ENCODE data around the gene PTCH1. TPM values are rescaled to one million over a fixed set of nuclear protein-coding genes. Genes with fewer than 3 reads are reported as not detected.

Gene PTCH1
- total and polyA plus RNA-seq, 2 experiments from 2014 or later: 21.4 to 34.1 TPM

DNA sequence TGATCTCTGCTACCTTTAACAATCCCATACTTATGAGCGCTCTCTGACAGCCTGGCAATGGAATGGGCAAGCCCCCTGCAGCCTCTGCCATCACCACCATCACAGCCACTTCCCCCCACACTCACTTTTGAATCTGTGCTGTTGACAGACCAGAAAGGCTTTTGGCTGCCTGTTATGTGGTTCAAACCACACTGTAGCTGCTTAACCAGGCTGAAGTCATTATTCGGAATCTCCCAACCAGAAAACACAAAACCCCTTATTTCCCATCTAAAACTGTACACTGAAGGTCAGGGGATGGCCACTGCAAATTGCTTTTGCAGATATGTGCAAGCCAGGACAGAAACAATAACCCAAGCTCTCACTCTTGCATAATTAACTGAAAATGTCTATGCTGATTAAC is 35.8 kb downstream of the PTCH1 start:
- Mint-ChIP-seq H3K4me3 (peak overlapping the region; percentile 7; the same call in 1 of the 3 replicates), H3K9me3 (no peaks in the 10 kb centered on the region), H3K4me1 (peaks cover 73% of the 10 kb centered on the region), H3K36me3 (ENCODE audit: low read depth) (peaks cover 30% of the 10 kb centered on the region; the same call in 2 of the 3 replicates), H3K27me3 (ENCODE audit: insufficient read depth, low read depth, poor library complexity) (no peaks in the 10 kb centered on the region), H3K27ac (peak overlapping the region; percentile 25; the same call in 1 of the 2 replicates)
- Histone ChIP-seq H3K4me3 (0 out of 2 replicates have a peak overlapping the region, but pooled peaks have one; percentile 5), H2AFZ (no peak overlapping the region), H3K4me1 (ENCODE audit: insufficient read depth) (peaks cover 40% of the 10 kb centered on the region), H3K9me2 (ENCODE audit: insufficient read depth) (no peaks in the 10 kb centered on the region), H3F3A (replicated peaks; ENCODE audit: low read depth) (0 out of 2 replicates have a peak, but pooled peaks cover 3% of the 10 kb centered on the region), H3K36me3 (ENCODE audit: insufficient read depth) (peaks cover 36% of the 10 kb centered on the region), H3K27me3 (ENCODE audit: insufficient read depth) (no peaks in the 10 kb centered on the region), H3K27ac (ENCODE audit: low read depth) (no peak overlapping the region), H4K20me1 (replicated peaks; ENCODE audit: insufficient read depth) (peaks cover 21% of the 10 kb centered on the region), H3K79me2 (replicated peaks; ENCODE audit: insufficient read depth) (peaks cover 49% of the 10 kb centered on the region), H3K4me2 (peak overlapping the region; percentile 17)
- TF ChIP-seq ZNF331 (CRISPR knock-in tag; IDR thresholded peaks at IDR 0.05; ENCODE audit: low read depth) (no peak), CTCF (conservative IDR thresholded peaks at IDR 0.05; ENCODE audit: low read depth in 2 of 2) (no peak), REST (IDR thresholded peaks at IDR 0.05; ENCODE audit: unreplicated experiment) (no peak), ZNF114 (CRISPR knock-in tag; IDR thresholded peaks at IDR 0.05) (no peak), STAT1 (IDR thresholded peaks at IDR 0.05; ENCODE audit: unreplicated experiment) (no peak)
- DNase-seq (ENCODE audit: low spot score) (no peak), ATAC-seq (no peak)

DNA sequence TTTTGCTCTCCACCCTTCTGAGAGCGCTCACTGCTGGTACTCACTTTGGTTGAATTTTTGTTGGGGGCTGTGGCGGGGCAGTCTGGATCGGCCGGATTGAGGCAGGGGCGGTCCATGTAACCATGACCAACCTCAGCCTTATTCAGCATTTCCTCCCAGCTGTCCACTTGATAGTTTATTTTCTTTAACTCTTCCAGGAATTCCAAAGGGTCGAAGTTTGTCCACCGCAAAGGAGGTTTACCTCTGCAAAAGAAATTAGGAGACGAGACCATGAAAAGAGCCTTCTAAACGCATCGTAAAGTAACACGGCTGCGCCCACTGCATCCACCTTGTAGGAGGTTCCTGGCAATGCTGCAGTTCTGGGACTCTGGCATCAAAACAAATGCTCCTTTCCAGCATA is 36.4 kb downstream of the PTCH1 start:
- H3K4me1 ChIP-seq (ENCODE audit: insufficient read depth): peaks cover 40% of the 10 kb centered on the region

More for the DNA sequence above, 36.4 kb downstream of the PTCH1 start:
- Histone ChIP-seq H2AFZ (no peak overlapping the region), H3K4me2 (no peak overlapping the region), H3K4me3 (no peak overlapping the region), H3K36me3 (ENCODE audit: insufficient read depth) (peaks cover 42% of the 10 kb centered on the region), H3K79me2 (replicated peaks; ENCODE audit: insufficient read depth) (peaks cover 43% of the 10 kb centered on the region), H3F3A (replicated peaks; ENCODE audit: low read depth) (0 out of 2 replicates have a peak, but pooled peaks cover 3% of the 10 kb centered on the region), H3K27ac (ENCODE audit: low read depth) (peak overlapping the region; percentile 61; the same call in 1 of the 2 replicates), H3K9me2 (ENCODE audit: insufficient read depth) (no peaks in the 10 kb centered on the region), H4K20me1 (replicated peaks; ENCODE audit: insufficient read depth) (peaks cover 19% of the 10 kb centered on the region), H3K27me3 (ENCODE audit: insufficient read depth) (no peaks in the 10 kb centered on the region)
- Mint-ChIP-seq H3K36me3 (ENCODE audit: low read depth) (peaks cover 36% of the 10 kb centered on the region), H3K9me3 (no peaks in the 10 kb centered on the region), H3K27me3 (ENCODE audit: insufficient read depth, low read depth, poor library complexity) (no peaks in the 10 kb centered on the region), H3K4me3 (no peak overlapping the region), H3K27ac (peak overlapping the region; percentile 42), H3K4me1 (peaks cover 73% of the 10 kb centered on the region)
- no peak for TF ChIP-seq ZNF114 (CRISPR knock-in tag; IDR thresholded peaks at IDR 0.05)
- DNase-seq (ENCODE audit: low spot score) (no peak), ATAC-seq (no peak)

All from GM23338 (cell line).